Tibial nerve (tissue), 4 donors: Measurements from ENCODE around the gene NFATC2.

Source experiments
- CTCF ChIP-seq, 5 experiments: fragments of 200-600 bp in 3 of 5; fragments of 450-650 bp in 2 of 5; sonication (generic) in 3 of 5; IDR thresholded peaks; one replicate each; pipeline ENCODE4 v1.5.1; 2016 to 2019; ENCODE audit warnings: antibody characterized with exemption in 5 of 5, mild to moderate bottlenecking in 3 of 5, moderate library complexity in 2 of 5
- EP300 ChIP-seq, 2 donors: sonication (generic); formaldehyde crosslinking; IDR thresholded peaks; one replicate each; pipeline ENCODE4 v1.6.1; 2017; ENCODE audit warnings: antibody characterized with exemption in 2 of 2, mild to moderate bottlenecking in 1 of 2
- POLR2A ChIP-seq, 2 donors: fragments of 450-650 bp; IDR thresholded peaks; one replicate each; pipeline ENCODE4 v1.6.1; 2017; ENCODE audit warnings: antibody characterized with exemption in 2 of 2, mild to moderate bottlenecking in 2 of 2, moderate library complexity in 2 of 2

DNA sequence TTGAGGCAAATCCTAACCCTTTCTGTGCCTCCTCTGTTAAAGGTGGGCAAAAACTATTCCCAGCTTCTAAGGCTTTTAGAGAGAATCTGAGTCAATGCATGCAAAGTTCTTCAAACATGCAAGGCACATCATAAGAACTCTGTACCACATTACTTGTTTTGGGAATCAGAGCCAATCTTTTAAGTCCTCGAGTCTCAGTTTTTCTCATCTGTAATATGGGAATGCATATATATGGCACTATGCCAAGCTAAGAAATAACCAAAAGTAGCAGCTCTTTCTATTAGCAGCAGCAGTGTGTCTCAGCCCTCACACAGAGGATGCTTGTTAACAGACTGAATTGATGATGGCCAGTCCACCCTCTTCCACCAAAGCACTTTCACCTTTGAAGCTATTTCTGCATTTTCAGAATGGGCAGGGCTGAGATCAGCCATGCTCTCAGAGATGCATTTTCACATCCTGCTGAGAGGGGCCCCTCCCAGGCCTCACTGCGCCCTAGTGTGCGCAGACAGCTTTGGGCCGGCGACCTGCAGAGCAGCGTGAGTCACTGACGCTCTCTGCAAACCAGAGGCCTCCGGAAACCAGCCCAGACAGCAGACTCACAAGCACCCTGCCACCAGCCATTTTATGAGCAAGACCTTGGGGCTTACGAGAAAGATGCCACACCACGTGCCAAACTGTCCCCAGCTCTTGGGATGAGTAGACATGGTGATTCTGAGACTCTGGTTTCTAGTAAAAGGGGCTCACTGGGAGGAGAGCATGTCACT, 138.0 kb downstream of the NFATC2 start:
- TF ChIP-seq POLR2A (IDR thresholded peaks at IDR 0.05) (no peak), CTCF (IDR thresholded peaks at IDR 0.05) (no peak), EP300 (IDR thresholded peaks at IDR 0.05) (no peak)
